Gastrocnemius medialis (tissue), 4 donors: ENCODE results near the gene SYT7. TPM values are rescaled to one million over a fixed set of nuclear protein-coding genes. Genes with fewer than 3 reads are reported as not detected.

Experiments used
- ATAC-seq, 2 donors: fragments of 150-250 bp; one replicate each; pipeline ENCODE4 v1.9.1; 2016
- DNase-seq, 2 donors: peaks; one replicate each; pipeline ENCODE4 v3.0.0-alpha.2; 2019
- H3K27ac ChIP-seq, 4 donors: fragments of 200-600 bp; sonication (generic); 1 replicate in 1 of 4; 2 replicates in 3 of 4; pipeline ENCODE4 v1.5.1; 2016 to 2018; ENCODE audit warnings: mild to moderate bottlenecking in 2 of 4, moderate library complexity in 1 of 4
- H3K27me3 ChIP-seq, 3 donors: fragments of 200-600 bp; sonication (generic) in 2 of 3; 1 replicate in 1 of 3; 2 replicates in 2 of 3; pipeline versions ENCODE4 v1.5.1 to v1.6.0; 2016 to 2019; ENCODE audit warnings: mild to moderate bottlenecking in 1 of 3, moderate library complexity in 1 of 3
- H3K36me3 ChIP-seq, 2 donors: fragments of 200-600 bp; sonication (generic) in 1 of 2; one replicate each; pipeline ENCODE4 v1.5.1; 2017 to 2018
- H3K4me1 ChIP-seq, 2 donors: fragments of 200-600 bp; sonication (generic) in 1 of 2; one replicate each; pipeline ENCODE4 v1.5.1; 2016 to 2017; ENCODE audit warnings: mild to moderate bottlenecking in 2 of 2
- H3K4me3 ChIP-seq, 4 donors: fragments of 200-600 bp; sonication (generic) in 3 of 4; 1 replicate in 1 of 4; 2 replicates in 3 of 4; pipeline ENCODE4 v1.5.1; 2016 to 2019; ENCODE audit warnings: mild to moderate bottlenecking in 2 of 4
- H3K9me3 ChIP-seq, 3 donors: fragments of 200-600 bp; sonication (generic) in 2 of 3; 1 replicate in 1 of 3; 2 replicates in 2 of 3; pipeline ENCODE4 v1.5.1; 2016 to 2019
- CTCF ChIP-seq, 5 experiments: fragments of 450-650 bp in 3 of 5; fragments of 200-600 bp in 2 of 5; sonication (generic) in 2 of 5; IDR thresholded peaks in 4 of 5; conservative IDR thresholded peaks in 1 of 5; 1 replicate in 4 of 5; 2 replicates in 1 of 5; pipeline ENCODE4 v1.5.1; 2016 to 2019; ENCODE audit warnings: antibody characterized with exemption in 5 of 5, mild to moderate bottlenecking in 3 of 5, moderate library complexity in 3 of 5
- POLR2A ChIP-seq, 2 donors: fragments of 450-650 bp; IDR thresholded peaks; one replicate each; pipeline ENCODE4 v1.6.1; 2017; ENCODE audit warnings: antibody characterized with exemption in 2 of 2, mild to moderate bottlenecking in 2 of 2, moderate library complexity in 2 of 2
- in situ Hi-C, 4 donors: fragments of 200-750 bp; cut with MboI; loops; one replicate each; pipeline versions ENCODE4 v1.15.0 to v1.8.0; 2017; ENCODE audit warnings: low sequenced_read_pairs in 4 of 4
- intact Hi-C: fragments of 100-400 bp; cut with DNase I; formaldehyde crosslinking; loops from one replicate; pipeline ENCODE4 v1.15.1; 2023; ENCODE audit warnings: low total_unique reads
- total RNA-seq, 4 donors: library from RNA; depleted of rRNA; stranded (reverse); fragments of >200 nt; gene quantifications; one replicate each; pipeline versions ENCODE4 v1.1.0 to v1.2.3, GENCODE V29; 2016

SYT7 gene
- total RNA-seq, 4 donors from 2014 or later, result 0.68 to 4.9 (median 1.4) TPM

DNA sequence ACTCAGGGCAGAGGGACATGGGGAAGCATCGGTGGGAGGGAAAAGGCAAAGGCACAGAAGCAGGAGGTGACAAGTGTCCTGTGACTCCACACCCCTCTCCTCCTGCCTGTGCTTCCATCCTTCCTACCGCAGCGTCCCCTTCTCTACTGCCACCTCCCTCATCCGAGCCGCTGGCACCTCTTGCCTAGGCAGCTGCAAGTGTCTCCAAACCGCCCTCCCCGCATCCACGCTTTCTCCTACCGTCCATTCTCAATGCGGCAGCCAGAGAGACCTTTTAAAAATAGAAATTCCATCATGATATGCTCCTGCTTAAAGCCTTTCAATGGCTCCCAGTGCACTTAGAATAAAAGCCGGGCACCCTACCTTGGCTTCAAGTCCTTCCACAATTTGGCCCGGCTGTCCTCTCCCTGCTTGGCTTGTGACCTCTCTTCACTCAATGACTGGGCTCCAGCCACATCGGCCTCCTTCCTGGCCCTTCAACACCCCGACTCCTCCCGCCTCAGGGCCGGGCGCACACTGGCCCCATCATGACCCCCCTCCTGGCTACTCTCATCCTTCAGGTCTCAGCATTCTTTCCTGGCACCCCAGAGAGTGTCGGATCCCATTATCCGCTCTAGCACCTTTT, 55.8 kb downstream of the SYT7 start:
- Histone ChIP-seq H3K9me3 (no peaks in the 10 kb centered on the region), H3K4me3 (no peak overlapping the region), H3K27me3 (no peaks in the 10 kb centered on the region), H3K27ac (no peak overlapping the region), H3K36me3 (no peaks in the 10 kb centered on the region), H3K4me1 (no peaks in the 10 kb centered on the region)
- TF ChIP-seq CTCF (IDR thresholded peaks at IDR 0.05 in 4 of 5, conservative IDR thresholded peaks at IDR 0.05 in 1 of 5) (no peak), POLR2A (IDR thresholded peaks at IDR 0.05) (no peak)
- ATAC-seq (no peak), DNase-seq (no peak)
- in situ Hi-C loops, result no loop called here
- intact Hi-C loops, result no loop called here

DNA sequence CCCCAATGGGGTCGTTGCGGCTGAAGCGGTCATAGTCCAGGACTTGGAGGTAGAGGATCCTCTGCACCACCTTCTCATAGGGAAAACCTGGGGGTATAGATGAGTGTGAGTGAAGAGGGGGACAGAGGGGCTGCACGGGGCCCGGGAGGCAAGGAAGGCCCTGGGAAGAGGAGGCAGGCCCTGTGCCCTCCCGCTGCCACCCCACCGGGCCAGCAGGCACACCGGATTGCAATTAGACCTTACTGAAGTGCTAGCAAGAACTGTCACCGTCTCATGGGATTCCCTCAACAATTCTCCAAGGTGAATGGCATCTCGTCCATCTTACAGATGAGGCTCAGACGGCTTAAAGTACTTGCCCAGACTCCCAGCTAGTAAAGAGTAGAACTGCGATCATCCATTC, 56.4 kb downstream of the SYT7 start:
- in situ Hi-C loops (no loop called here), intact Hi-C loops (no loop called here)
- Histone ChIP-seq H3K36me3 (no peaks in the 10 kb centered on the region), H3K4me1 (no peaks in the 10 kb centered on the region), H3K9me3 (no peaks in the 10 kb centered on the region), H3K27ac (no peak overlapping the region), H3K4me3 (no peak overlapping the region), H3K27me3 (no peaks in the 10 kb centered on the region)
- DNase-seq (no peak), ATAC-seq (no peak)
- no peak for TF ChIP-seq CTCF (IDR thresholded peaks at IDR 0.05 in 4 of 5, conservative IDR thresholded peaks at IDR 0.05 in 1 of 5)
- TF ChIP-seq POLR2A (IDR thresholded peaks at IDR 0.05), result no peak

GRCh38 chr11:61522881-61523280, 58.0 kb downstream of the SYT7 start:
- no peaks in the 10 kb centered on the region for H3K9me3 ChIP-seq
- intact Hi-C loops (no loop called here), in situ Hi-C loops (no loop called here)
- DNase-seq (no peak), ATAC-seq (no peak)
- H3K36me3 ChIP-seq, result no peaks in the 10 kb centered on the region
- TF ChIP-seq POLR2A (IDR thresholded peaks at IDR 0.05) (no peak), CTCF (IDR thresholded peaks at IDR 0.05 in 4 of 5, conservative IDR thresholded peaks at IDR 0.05 in 1 of 5) (no peak)
- H3K27me3 ChIP-seq, result no peaks in the 10 kb centered on the region
- no peak overlapping the region for H3K27ac ChIP-seq
- H3K4me3 ChIP-seq, result no peak overlapping the region
- no peaks in the 10 kb centered on the region for H3K4me1 ChIP-seq

DNA sequence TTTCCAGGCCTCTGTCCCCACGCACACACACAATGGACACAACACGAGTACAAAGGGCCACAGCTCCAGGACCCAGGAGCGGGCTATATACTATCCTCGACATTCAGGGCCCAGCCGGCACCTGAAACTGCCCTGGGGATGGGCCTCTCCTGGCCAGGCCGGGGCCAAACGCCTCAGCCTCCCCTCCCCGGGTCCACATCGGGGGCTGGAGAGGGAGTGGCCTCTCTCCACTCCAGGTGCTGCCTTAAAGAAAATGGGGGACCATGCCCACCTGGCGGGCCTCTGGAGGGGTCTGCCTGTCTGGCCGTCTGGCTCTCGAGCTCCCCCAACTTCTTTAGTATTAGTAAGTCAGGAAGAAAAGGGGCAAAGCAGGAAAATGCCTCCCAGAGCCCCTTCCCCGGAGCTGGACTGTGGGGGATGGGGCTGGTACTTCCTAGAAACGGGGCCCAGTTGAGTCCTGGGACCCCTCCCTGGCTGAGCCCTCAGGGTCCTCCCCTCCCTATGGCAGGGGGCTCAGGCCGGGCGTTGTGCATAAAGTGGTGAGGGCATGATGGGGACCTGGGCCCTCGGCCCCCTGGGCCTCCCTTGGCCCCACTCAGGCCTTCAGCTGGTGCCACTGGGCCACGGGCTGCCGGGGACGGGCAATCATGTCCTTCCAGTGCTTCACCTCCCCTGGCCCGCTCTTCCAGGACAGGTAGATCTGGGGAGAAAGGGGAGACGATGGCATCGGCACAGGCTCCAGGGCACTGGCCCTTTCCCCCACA, 62.7 kb downstream of the SYT7 start:
- H3K4me1 ChIP-seq, result no peaks in the 10 kb centered on the region
- no peaks in the 10 kb centered on the region for H3K9me3 ChIP-seq
- H3K27me3 ChIP-seq, result no peaks in the 10 kb centered on the region
- DNase-seq (no peak), ATAC-seq (no peak)
- no peaks in the 10 kb centered on the region for H3K36me3 ChIP-seq
- H3K27ac ChIP-seq, result no peak overlapping the region
- in situ Hi-C loops, result loop anchor here (5.0 to 10.0 kb wide), 3 partner anchors 41 to 73 kb away; no protein-coding TSS in a partner anchor
- intact Hi-C loops, result no loop called here
- TF ChIP-seq CTCF (IDR thresholded peaks at IDR 0.05 in 4 of 5, conservative IDR thresholded peaks at IDR 0.05 in 1 of 5) (no peak), POLR2A (IDR thresholded peaks at IDR 0.05) (no peak)
- no peak overlapping the region for H3K4me3 ChIP-seq
